ENCODE measurements around the gene SLC39A1. TPM values are rescaled to one million over a fixed set of nuclear protein-coding genes. Genes with fewer than 3 reads are reported as not detected.

Gene SLC39A1
- total RNA-seq, 1 experiment from 2014 or later: 136 TPM

GRCh38 chr1:153977250-153978240 is 14.2 kb upstream of the SLC39A1 start, which contains the start of gene JTB:
Gene JTB (minus strand): TSS chr1:153977674. CDS start chr1:153977252, 422 bp downstream.
- DNase-seq (ENCODE audit: low read depth): peak; percentile 78

- DNase-seq (ENCODE audit: low read depth): no peak
Observed at GRCh38 chr1:153976819-153977249, 13.5 kb upstream of the SLC39A1 start.

- no peak for DNase-seq (ENCODE audit: low read depth)
Observed at GRCh38 chr1:153973525-153973924, 10.2 kb upstream of the SLC39A1 start.

DNA sequence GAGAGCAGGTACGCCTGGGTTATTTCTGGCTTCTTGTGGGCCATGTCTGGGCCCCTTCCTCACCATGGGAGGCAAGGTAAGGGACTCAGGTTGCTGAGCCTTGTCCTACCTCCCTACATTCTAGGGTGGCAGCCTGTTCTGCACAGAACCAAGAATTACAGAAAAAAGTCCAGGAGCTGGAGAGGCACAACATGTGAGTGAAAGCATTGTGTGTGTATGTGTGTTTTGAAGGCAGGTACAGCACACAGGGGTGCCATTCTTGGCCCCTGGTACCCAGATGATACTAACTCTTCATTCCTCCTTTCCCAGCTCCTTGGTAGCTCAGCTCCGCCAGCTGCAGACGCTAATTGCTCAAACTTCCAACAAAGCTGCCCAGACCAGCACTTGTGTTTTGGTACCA is 9.7 kb upstream of the SLC39A1 start:
- no peak for DNase-seq (ENCODE audit: low read depth)

- DNase-seq (ENCODE audit: low read depth): no peak
Observed at GRCh38 chr1:153970346-153970745, 7.0 kb upstream of the SLC39A1 start.

GRCh38 chr1:153968972-153969371 is 5.6 kb upstream of the SLC39A1 start:
- no peak for DNase-seq (ENCODE audit: low read depth)

DNA sequence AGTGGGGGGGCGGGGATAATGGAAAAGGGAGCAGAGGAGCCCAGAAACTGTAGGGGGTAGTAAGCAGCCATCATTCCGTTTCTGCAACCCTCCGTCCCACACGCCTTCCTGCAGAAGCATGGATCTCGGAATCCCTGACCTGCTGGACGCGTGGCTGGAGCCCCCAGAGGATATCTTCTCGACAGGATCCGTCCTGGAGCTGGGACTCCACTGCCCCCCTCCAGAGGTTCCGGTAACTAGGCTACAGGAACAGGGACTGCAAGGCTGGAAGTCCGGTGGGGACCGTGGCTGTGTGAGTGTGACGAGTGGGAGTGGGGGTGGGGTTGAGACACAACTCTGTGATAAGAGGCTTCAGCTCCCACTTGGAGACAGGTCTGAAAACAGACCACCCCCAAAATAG is 5.1 kb upstream of the SLC39A1 start:
- no peak for DNase-seq (ENCODE audit: low read depth)

- DNase-seq (ENCODE audit: low read depth): no peak
Observed at GRCh38 chr1:153968000-153968363, 4.6 kb upstream of the SLC39A1 start.

DNA sequence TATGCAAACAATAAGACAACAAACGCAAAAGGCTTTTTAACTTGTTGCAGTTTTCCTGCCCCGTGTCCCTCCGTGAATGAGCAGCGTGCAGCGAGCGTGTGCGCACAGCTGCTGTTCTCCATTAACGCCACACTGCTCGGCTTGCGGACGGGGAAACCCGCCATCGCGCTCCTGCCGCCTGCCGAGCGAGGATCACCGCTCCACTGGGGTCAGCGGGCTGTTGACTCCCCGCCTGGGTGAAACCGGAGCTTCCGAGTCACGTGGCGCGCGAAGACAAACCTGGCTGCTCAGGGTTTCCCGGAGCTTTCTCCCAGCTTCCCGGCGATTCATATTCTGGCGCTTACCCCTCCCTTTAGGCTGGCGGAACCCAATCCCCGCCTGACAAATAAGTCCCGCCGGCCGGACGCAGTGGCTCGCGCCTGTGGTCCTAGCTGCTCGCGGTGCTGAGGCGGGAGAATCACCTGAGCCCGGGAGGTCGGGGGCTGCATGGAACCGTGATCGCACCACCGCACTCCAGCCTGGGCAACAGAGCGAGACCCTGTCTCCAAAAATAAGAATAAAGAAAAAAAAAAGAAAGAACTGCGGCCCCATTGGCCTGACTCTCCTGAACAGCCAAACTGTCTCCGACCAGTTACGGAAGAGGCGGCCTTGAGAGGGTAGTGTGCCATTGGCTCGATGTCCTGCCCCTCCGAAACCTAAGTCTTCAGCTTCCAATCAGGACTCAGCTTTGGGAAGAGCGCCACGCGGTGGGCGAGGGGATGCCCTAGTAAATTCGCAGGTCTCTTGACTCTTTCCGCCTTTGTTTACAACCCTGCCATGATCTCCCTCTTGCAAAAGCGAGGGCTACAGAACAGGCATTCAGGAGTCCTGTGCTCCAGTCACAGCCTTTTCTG is 4.0 kb upstream of the SLC39A1 start, which contains the start of gene CREB3L4:
TSS of gene CREB3L4 (plus strand) at position 796 of the 893 bp plus-strand sequence. CDS start 624 bp downstream, outside the sequence.
- DNase-seq (ENCODE audit: low read depth): peak; percentile 96

DNA sequence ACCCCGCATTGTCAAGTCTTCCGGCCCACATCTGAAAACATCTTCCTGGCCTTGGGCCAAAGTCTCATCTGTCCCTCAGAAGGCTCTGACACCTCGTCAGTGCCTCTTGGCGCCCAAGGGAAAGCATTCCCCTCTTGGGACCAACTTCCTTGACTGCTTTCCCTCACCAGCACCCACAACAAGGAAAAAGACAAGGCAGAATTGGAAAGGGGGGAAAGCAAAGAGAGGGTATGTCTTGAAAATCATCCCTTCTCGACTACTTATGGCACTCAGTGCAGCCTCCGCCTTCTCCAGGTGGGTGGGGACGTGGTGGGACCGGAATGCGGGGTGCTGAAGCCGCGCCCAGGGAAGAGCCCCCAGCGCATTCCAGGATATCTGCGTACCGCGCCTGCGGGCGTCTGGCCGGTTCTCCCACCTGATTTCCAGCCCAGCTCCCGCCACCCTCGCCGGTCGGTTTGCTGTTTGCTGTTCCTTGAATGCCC is 554 bp upstream of the SLC39A1 start:
- no peak for DNase-seq (ENCODE audit: low read depth)

DNA sequence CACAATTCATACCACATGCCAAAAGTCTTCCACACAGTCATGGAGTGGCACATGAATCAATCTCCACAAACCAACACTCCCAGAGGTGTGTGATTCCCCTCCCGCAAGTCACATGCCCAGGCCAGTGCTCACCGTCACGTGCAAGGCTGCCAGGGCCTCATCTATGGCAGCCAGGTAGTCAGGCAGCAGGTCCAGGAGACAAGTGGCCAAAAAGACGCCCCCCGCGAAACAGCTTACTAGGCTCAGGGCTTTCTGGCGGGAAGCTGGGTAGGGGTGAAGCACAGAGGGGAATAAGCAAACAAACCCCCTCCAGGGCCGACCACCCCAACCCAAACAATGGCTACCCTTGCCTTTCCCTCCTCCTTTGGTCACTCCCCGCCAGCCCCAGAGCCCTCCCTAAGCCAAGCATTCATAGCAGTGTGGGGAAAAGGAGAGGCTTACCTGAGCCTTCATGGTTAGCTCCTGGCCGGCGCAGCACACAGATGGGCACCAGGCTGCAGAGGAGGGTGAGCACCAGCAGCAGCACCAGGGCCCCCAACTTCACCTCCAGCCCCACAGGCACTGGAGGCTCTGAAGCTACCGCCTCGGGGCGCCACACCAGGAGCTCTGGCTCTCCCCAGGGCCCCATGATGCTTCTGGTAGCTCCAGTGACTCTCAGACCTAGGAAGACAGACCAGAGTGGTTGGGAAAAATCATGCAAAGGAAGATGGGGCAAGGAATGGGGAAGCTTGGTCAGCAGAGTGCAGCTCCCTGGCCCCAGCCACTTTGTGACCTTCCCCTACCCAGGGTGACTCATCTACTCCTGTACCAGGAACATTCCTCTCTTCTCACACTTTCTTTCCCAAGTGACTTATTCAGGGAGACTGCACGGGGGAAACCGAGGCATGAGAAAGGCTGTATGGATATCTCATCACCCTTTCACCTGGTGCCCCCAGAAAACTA is 978 bp downstream of the SLC39A1 start:
- peak; percentile 68 for DNase-seq (ENCODE audit: low read depth)

DNA sequence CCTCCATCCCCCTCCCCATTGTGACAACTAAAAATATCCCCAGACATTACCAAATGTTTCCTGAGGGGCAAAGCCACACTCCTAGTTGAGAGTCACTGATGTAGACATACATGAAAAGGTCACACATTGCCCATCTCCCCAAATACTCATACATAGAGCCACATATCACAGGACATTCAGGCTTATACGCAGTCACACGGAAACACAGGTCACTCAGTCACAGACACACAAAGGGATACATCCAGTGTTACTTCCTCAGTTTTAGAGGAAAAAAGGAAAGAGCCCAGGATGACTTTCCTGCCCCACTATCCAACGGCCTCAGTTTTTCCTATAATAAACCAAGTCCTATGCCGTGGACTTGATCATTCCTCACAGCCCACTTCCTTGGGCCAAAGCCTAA is 1.9 kb downstream of the SLC39A1 start:
- DNase-seq (ENCODE audit: low read depth): no peak

DNA sequence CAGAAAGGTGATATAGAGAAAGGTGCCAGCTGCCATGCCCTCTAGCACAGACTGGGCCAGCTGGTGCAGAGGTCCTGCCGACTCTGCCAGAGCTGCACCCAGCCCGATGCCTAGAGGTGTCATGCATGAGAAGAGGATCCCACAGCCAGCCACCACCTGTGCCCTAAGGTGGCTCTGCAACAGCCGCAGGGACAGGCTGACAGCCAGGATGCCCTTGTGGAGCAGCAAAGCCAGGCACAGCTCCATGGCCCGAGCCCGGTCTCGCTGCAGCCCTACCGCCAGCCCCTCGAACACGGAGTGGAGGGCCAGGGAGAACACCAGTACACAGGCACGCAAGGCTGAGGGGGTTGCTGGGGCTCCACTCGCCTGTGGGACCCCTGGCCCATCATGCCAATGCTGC is 3.1 kb downstream of the SLC39A1 start:
- DNase-seq (ENCODE audit: low read depth): no peak

GRCh38 chr1:153959454-153959853 is 3.9 kb downstream of the SLC39A1 start:
- no peak for DNase-seq (ENCODE audit: low read depth)

GRCh38 chr1:153958961-153959260 is 4.4 kb downstream of the SLC39A1 start:
- no peak for DNase-seq (ENCODE audit: low read depth)

DNA sequence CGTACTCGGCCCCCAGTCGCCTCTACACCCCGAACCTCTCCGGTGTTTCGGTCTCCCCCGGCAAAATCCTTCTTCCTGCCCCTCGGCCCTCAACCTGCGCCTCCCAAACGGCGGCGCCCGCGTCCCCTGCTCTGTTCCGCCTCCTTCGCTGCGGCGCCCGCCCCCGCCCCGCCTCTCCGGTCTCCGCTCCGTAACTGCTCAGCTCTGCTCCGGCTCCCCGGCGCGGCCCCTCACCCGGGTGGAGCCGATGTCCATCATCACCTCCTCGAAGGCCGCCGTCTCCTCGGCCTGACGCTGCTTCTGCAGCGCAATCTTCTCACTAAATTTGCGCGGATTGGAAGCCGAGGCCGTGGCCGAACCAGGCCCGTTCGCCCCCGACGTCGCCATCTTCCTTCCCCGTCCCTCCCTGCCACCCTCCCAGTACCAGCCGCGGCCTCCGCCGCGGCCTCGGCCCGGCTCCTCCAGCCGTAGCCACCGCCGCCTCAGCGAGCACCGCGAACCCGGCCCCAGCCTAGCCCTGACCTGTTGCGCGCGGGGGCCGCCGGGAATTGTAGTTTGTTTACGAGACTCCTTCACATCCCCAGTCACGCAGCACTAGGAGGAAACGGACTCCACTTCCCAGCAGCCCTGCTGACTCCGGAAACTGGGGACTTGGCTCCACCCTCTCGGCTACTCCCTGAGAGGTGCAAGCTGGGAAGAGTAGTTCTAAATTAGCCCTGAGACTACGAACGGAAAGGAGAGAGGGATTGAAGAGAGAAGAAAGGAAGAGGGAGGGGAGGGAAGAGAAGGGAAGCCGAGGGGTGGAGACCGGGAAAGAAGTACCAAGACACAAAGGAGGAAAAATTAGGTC is 5.0 kb downstream of the SLC39A1 start, which contains the start of gene CRTC2:
TSS of gene CRTC2 (minus strand) at position 502 of the 850 bp plus-strand sequence. CDS start at position 387, 115 bp downstream.
- peak; percentile 98 for DNase-seq (ENCODE audit: low read depth)

GRCh38 chr1:153957744-153958110 is 5.6 kb downstream of the SLC39A1 start:
- DNase-seq (ENCODE audit: low read depth): peak; percentile 8

DNA sequence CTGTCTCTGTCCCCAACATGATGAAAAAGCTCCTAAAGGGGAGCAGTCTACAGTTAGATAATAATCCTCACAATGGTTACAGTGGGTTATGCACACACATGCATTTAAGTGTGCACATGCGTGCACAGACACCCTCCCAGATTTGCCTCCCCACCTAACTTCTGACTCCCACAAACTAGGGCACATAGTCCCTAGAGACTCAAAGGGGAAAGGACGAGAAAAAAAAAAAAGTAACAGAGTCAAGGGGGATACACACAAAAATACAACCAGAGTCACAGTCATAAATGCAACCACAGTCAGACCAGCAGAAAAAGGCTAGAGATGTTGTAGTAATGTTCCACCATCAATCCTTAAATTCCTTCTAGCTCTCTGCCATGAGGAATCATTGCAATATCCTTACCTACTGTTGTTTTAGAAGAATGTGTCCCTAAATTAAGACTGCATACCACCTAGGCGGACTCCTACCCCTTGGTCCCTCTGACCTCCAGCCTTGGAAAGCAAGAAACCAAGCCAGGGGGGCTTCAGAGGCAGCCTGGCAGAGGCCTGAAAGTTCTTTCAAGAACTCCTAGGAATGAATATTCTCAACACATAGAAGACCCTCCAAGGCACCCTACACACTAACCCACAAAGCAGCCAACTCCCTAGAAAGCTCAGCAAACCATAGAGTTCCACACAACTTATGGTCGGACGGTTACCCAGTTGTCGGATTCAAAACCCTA is 6.2 kb downstream of the SLC39A1 start:
- DNase-seq (ENCODE audit: low read depth): no peak

DNA sequence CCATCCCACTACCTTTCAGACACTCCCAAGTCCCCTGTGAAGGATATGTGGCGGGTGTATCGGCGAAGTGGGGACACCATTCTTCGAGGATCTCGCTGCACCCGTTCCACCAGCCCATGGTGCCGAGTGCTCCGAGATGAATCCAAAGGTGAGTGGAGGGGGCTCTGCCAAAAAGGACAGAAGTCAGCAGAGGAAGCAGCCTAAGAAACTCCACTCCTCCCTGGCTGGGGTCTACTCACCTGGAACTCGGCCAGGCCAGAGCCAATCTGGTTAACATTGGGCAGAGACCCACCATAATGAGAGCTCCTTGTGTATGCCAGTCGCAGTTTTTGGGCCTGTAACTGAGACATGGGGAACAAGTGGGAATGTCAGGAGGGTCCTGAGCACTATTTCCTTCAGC is 8.5 kb downstream of the SLC39A1 start:
- DNase-seq (ENCODE audit: low read depth): no peak

Measured in LHCN-M2 (cell line).